CD4-positive, alpha-beta T cell treated with Interleukin-15 for 4 hours (primary cell): Measurements from ENCODE around the gene ATAT1.

Experiments
- DNase-seq: peaks from one replicate; pipeline ENCODE4 v3.0.0-alpha.2; 2020; ENCODE audit warnings: low spot score

Gene ATAT1

GRCh38 chr6:30613251-30614043 lies 13.2 kb upstream of the ATAT1 start:
- DNase-seq, result no peak

GRCh38 chr6:30614044-30614842 lies 12.4 kb upstream of the ATAT1 start:
- DNase-seq, result no peak

GRCh38 chr6:30614843-30615218 lies 11.8 kb upstream of the ATAT1 start:
- peak; percentile 94 for DNase-seq

GRCh38 chr6:30615219-30615957 lies 11.3 kb upstream of the ATAT1 start:
- peak; percentile 50 for DNase-seq

GRCh38 chr6:30615958-30616810 lies 10.5 kb upstream of the ATAT1 start:
- peak; percentile 57 for DNase-seq

GRCh38 chr6:30616811-30617564 lies 9.7 kb upstream of the ATAT1 start, which contains the start of gene PPP1R10:
Gene PPP1R10, minus strand, starts transcription at chr6:30617243. Its CDS starts 7,299 bp downstream, at chr6:30609944.
- peak; percentile 100 for DNase-seq

- DNase-seq, result peak; percentile 99
Measured at GRCh38 chr6:30617565-30618269, 9.0 kb upstream of the ATAT1 start, which contains the start of gene MRPS18B. Gene MRPS18B, plus strand, starts transcription at chr6:30617840. Its CDS starts 26 bp downstream, at chr6:30617866.

GRCh38 chr6:30618270-30618797 lies 8.3 kb upstream of the ATAT1 start:
- DNase-seq, result no peak

GRCh38 chr6:30619561-30619960 lies 7.1 kb upstream of the ATAT1 start:
- no peak for DNase-seq

GRCh38 chr6:30625511-30625910 lies 1.2 kb upstream of the ATAT1 start:
- no peak for DNase-seq

- no peak for DNase-seq
Measured at GRCh38 chr6:30635834-30636233, 9.2 kb downstream of the ATAT1 start.

GRCh38 chr6:30640481-30640880 lies 13.8 kb downstream of the ATAT1 start:
- DNase-seq, result no peak

GRCh38 chr6:30641048-30641447 lies 14.4 kb downstream of the ATAT1 start:
- DNase-seq, result no peak

- no peak for DNase-seq
Measured at GRCh38 chr6:30643656-30644055, 17.0 kb downstream of the ATAT1 start.

- DNase-seq, result no peak
Measured at GRCh38 chr6:30644769-30645168, 18.1 kb downstream of the ATAT1 start.

GRCh38 chr6:30645989-30646388 lies 19.3 kb downstream of the ATAT1 start:
- no peak for DNase-seq

- peak; percentile 95 for DNase-seq
Measured at GRCh38 chr6:30646450-30647241, 20.0 kb downstream of the ATAT1 start, which contains the start of gene C6orf136. Gene C6orf136, plus strand, starts transcription at chr6:30647133. Its CDS starts 99 bp downstream, at chr6:30647232.

GRCh38 chr6:30647242-30648116 lies 20.8 kb downstream of the ATAT1 start:
- peak; percentile 62 for DNase-seq
